CD4-positive, CD25-positive, alpha-beta regulatory T cell (primary cell): Measurements from ENCODE around the gene TBL2. TPM values are rescaled to one million over a fixed set of nuclear protein-coding genes. Genes with fewer than 3 reads are reported as not detected.
A peak's percentile ranks its signal among the peaks of the same experiment; 100 is the strongest.
"Not testable (repeated sequence)": the region's sequence is repeated elsewhere in the genome, so short reads cannot be mapped to it uniquely, and the experiment has no call there.

ENCODE experiments used
- ATAC-seq, 2 donors: fragments of 150-1000 bp; cut with Tn5 transposase; one replicate each; pipeline ENCODE4 v1.10.0; 2021; ENCODE audit warnings: low read depth in 2 of 2, moderate number of reproducible peaks in 2 of 2, moderate library complexity in 1 of 2
- DNase-seq, 3 donors: peaks; one replicate each; pipeline versions ENCODE4 v3.0.0 to v3.0.0-alpha.2; 2012 to 2022; ENCODE audit warnings: mixed read lengths in 1 of 3
- H3K27ac ChIP-seq: one replicate; pipeline ENCODE4 v1.7.0; 2013; ENCODE audit warnings: mild to moderate bottlenecking, low read length; ENCODE audit not compliant: insufficient read depth, poor library complexity, severe bottlenecking
- H3K27me3 ChIP-seq: one replicate; pipeline ENCODE4 v1.7.0; 2013; ENCODE audit warnings: low read length; ENCODE audit not compliant: control insufficient read depth, insufficient read depth
- H3K36me3 ChIP-seq: one replicate; pipeline ENCODE4 v1.7.0; 2013; ENCODE audit warnings: mild to moderate bottlenecking, low read length, moderate library complexity; ENCODE audit not compliant: control insufficient read depth, insufficient read depth
- H3K4me1 ChIP-seq: 2 replicates; pipeline ENCODE4 v1.7.0; 2013; ENCODE audit warnings: mild to moderate bottlenecking, low read length; ENCODE audit not compliant: insufficient read depth, control insufficient read depth, poor library complexity, severe bottlenecking
- H3K4me3 ChIP-seq: one replicate; pipeline ENCODE4 v1.7.0; 2013; ENCODE audit warnings: low read depth, mild to moderate bottlenecking, low read length, moderate library complexity
- H3K9me3 ChIP-seq, 2 experiments: 1 replicate in 1 of 2; 2 replicates in 1 of 2; pipeline ENCODE4 v1.7.0; 2013; ENCODE audit warnings: low read length in 2 of 2, mild to moderate bottlenecking in 1 of 2, moderate library complexity in 1 of 2; ENCODE audit not compliant: control insufficient read depth in 2 of 2
- H3K27ac Mint-ChIP-seq, 3 donors: one replicate each; pipeline ENCODE4 v1.8.0; 2020 to 2022; ENCODE audit warnings: mild to moderate bottlenecking in 3 of 3, mixed read lengths in 3 of 3, moderate library complexity in 2 of 3
- H3K27me3 Mint-ChIP-seq: one replicate; pipeline ENCODE4 v1.8.0; 2022; ENCODE audit warnings: mild to moderate bottlenecking, mixed read lengths
- H3K36me3 Mint-ChIP-seq: one replicate; pipeline ENCODE4 v1.8.0; 2020; ENCODE audit warnings: mixed read lengths
- H3K4me1 Mint-ChIP-seq, 4 donors: one replicate each; pipeline ENCODE4 v1.8.0; 2020 to 2022; ENCODE audit warnings: mixed read lengths in 4 of 4, mild to moderate bottlenecking in 1 of 4
- H3K4me3 Mint-ChIP-seq, 4 donors: one replicate each; pipeline ENCODE4 v1.8.0; 2020 to 2022; ENCODE audit warnings: mild to moderate bottlenecking in 4 of 4, mixed read lengths in 4 of 4, moderate library complexity in 3 of 4
- H3K9me3 Mint-ChIP-seq, 7 donors: one replicate each; pipeline ENCODE4 v1.8.0; 2020 to 2022; ENCODE audit warnings: mixed read lengths in 7 of 7, mild to moderate bottlenecking in 3 of 7, moderate library complexity in 2 of 7
- polyA plus RNA-seq, 4 donors: library from polyadenylated mRNA; unstranded; fragments of 300-500 nt; fragmentation: Illumina TruSeq; gene quantifications; one replicate each; pipeline ENCODE4 v1.2.3, GENCODE V29; 2021
- total RNA-seq: library from RNA; stranded (reverse); gene quantifications from one replicate; pipeline ENCODE4 v1.2.3, GENCODE V29; 2022

Gene TBL2
- total and polyA plus RNA-seq, 5 donors from 2014 or later = 12.2 to 32.5 (median 25.2) TPM

GRCh38 chr7:73557397-73558257 lies 20.8 kb downstream of the TBL2 start, which contains the start of gene BCL7B:
TSS of gene BCL7B (minus strand) at chr7:73557690. CDS start at chr7:73557578, 112 bp downstream.
- Histone ChIP-seq H3K4me1 (peaks cover 22% of the 10 kb centered on the region), H3K4me3 (peak within 1 kb of the TSS; percentile 88), H3K27ac (peak within 1 kb of the TSS; percentile 99), H3K27me3 (no peaks in the 10 kb centered on the region), H3K9me3 (no peaks in the 10 kb centered on the region), H3K36me3 (peaks cover 11% of the 10 kb centered on the region)
- peaks cover 3% of the 10 kb centered on the region for H3K36me3 Mint-ChIP-seq
- peaks cover 19 to 36% (median 28%) of the 10 kb centered on the region in 4 donors for H3K4me1 Mint-ChIP-seq
- peak within 1 kb of the TSS; percentile 96 to 98 (median 97) for H3K27ac Mint-ChIP-seq
- H3K4me3 Mint-ChIP-seq = peak within 1 kb of the TSS; percentile 94 to 100 (median 96)
- DNase-seq (peak; percentile 72 to 83 (median 81)), ATAC-seq (peak; percentile 48 to 56)
- peaks cover 0 to 1% (median 0%) of the 10 kb centered on the region in 7 donors for H3K9me3 Mint-ChIP-seq
- H3K27me3 Mint-ChIP-seq = peaks cover 4% of the 10 kb centered on the region

- DNase-seq = peak; percentile 88 to 95 (median 91)
- Mint-ChIP-seq H3K36me3 (peaks cover 5% of the 10 kb centered on the region), H3K4me3 (peak overlapping the region; percentile 91 to 100 (median 95)), H3K27ac (peak overlapping the region; percentile 92 to 96 (median 94)), H3K27me3 (peaks cover 4% of the 10 kb centered on the region), H3K9me3 (peaks cover 0 to under 1% (median 0%) of the 10 kb centered on the region in 7 donors), H3K4me1 (peaks cover 19 to 40% (median 30%) of the 10 kb centered on the region in 4 donors)
- Histone ChIP-seq H3K27ac (peak overlapping the region; percentile 99), H3K4me1 (peaks cover 22% of the 10 kb centered on the region), H3K9me3 (no peaks in the 10 kb centered on the region), H3K36me3 (peaks cover 16% of the 10 kb centered on the region), H3K27me3 (no peaks in the 10 kb centered on the region), H3K4me3 (peak overlapping the region; percentile 88)
- peak; percentile 94 for ATAC-seq
Observed at GRCh38 chr7:73557108-73557396, 21.3 kb downstream of the TBL2 start.

- peak overlapping the region; percentile 92 to 96 (median 94) for H3K27ac Mint-ChIP-seq
- peak overlapping the region; percentile 91 to 100 (median 95) for H3K4me3 Mint-ChIP-seq
- Histone ChIP-seq H3K27me3 (no peaks in the 10 kb centered on the region), H3K9me3 (no peaks in the 10 kb centered on the region), H3K4me1 (peaks cover 22% of the 10 kb centered on the region), H3K27ac (peak overlapping the region; percentile 99), H3K4me3 (peak overlapping the region; percentile 88), H3K36me3 (peaks cover 21% of the 10 kb centered on the region)
- H3K27me3 Mint-ChIP-seq = peaks cover 4% of the 10 kb centered on the region
- no peak for ATAC-seq
- peaks cover 7% of the 10 kb centered on the region for H3K36me3 Mint-ChIP-seq
- no peaks in the 10 kb centered on the region for H3K9me3 Mint-ChIP-seq
- no peak for DNase-seq
- peaks cover 19 to 42% (median 31%) of the 10 kb centered on the region in 4 donors for H3K4me1 Mint-ChIP-seq
Observed at GRCh38 chr7:73556208-73557107, 21.9 kb downstream of the TBL2 start.

- H3K9me3 Mint-ChIP-seq = no peaks in the 10 kb centered on the region
- DNase-seq (no peak), ATAC-seq (no peak)
- Histone ChIP-seq H3K4me1 (peaks cover 22% of the 10 kb centered on the region), H3K4me3 (peak overlapping the region; percentile 88), H3K27me3 (no peaks in the 10 kb centered on the region), H3K27ac (peak overlapping the region; percentile 99), H3K36me3 (peaks cover 28% of the 10 kb centered on the region), H3K9me3 (no peaks in the 10 kb centered on the region)
- peaks cover 19 to 44% (median 33%) of the 10 kb centered on the region in 4 donors for H3K4me1 Mint-ChIP-seq
- H3K27me3 Mint-ChIP-seq = peaks cover 4% of the 10 kb centered on the region
- H3K36me3 Mint-ChIP-seq = peaks cover 12% of the 10 kb centered on the region
- peak overlapping the region; percentile 14 to 96 (median 83) for H3K27ac Mint-ChIP-seq
- H3K4me3 Mint-ChIP-seq = peak overlapping the region; percentile 91 to 100 (median 95)
Observed at GRCh38 chr7:73555411-73555982, 22.9 kb downstream of the TBL2 start.

GRCh38 chr7:73550093-73550492 lies 28.3 kb downstream of the TBL2 start:
- H3K4me1 ChIP-seq = peaks cover 11% of the 10 kb centered on the region
- not testable (repeated sequence) for H3K27ac ChIP-seq, H3K27me3 Mint-ChIP-seq, H3K27me3 ChIP-seq, H3K4me3 Mint-ChIP-seq, ATAC-seq, DNase-seq, H3K9me3 Mint-ChIP-seq, H3K4me3 ChIP-seq, H3K27ac Mint-ChIP-seq, H3K9me3 ChIP-seq
- peaks cover 9 to 57% (median 31%) of the 10 kb centered on the region in 4 donors for H3K4me1 Mint-ChIP-seq
- peaks cover 54% of the 10 kb centered on the region for H3K36me3 ChIP-seq
- H3K36me3 Mint-ChIP-seq = peaks cover 16% of the 10 kb centered on the region

GRCh38 chr7:73549176-73549575 lies 29.2 kb downstream of the TBL2 start:
- peaks cover 16% of the 10 kb centered on the region for H3K36me3 Mint-ChIP-seq
- Histone ChIP-seq H3K4me1 (peaks cover 11% of the 10 kb centered on the region), H3K27ac (no peak overlapping the region), H3K4me3 (no peak overlapping the region), H3K36me3 (peaks cover 46% of the 10 kb centered on the region), H3K27me3 (no peaks in the 10 kb centered on the region), H3K9me3 (no peaks in the 10 kb centered on the region)
- no peak for DNase-seq
- no peaks in the 10 kb centered on the region for H3K9me3 Mint-ChIP-seq
- H3K27ac Mint-ChIP-seq = no peak overlapping the region
- peak overlapping the region in 3 of 4 donors; percentile 0 to 72 (median 3) for H3K4me3 Mint-ChIP-seq
- H3K4me1 Mint-ChIP-seq = peaks cover 4 to 53% (median 23%) of the 10 kb centered on the region in 4 donors
- no peak for ATAC-seq
- no peaks in the 10 kb centered on the region for H3K27me3 Mint-ChIP-seq

GRCh38 chr7:73547841-73548240 lies 30.5 kb downstream of the TBL2 start:
- peaks cover 17% of the 10 kb centered on the region for H3K36me3 Mint-ChIP-seq
- H3K4me1 Mint-ChIP-seq = peaks cover 4 to 53% (median 22%) of the 10 kb centered on the region in 4 donors
- H3K9me3 ChIP-seq = no peaks in the 10 kb centered on the region
- H3K4me3 Mint-ChIP-seq = peak overlapping the region in 1 of 4 donors; percentile 13
- DNase-seq = no peak
- ATAC-seq = no peak
- H3K27ac Mint-ChIP-seq = peak overlapping the region in 1 of 3 donors; percentile 71
- H3K4me3 ChIP-seq = no peak overlapping the region
- peaks cover 52% of the 10 kb centered on the region for H3K36me3 ChIP-seq
- H3K27me3 Mint-ChIP-seq = no peaks in the 10 kb centered on the region
- H3K27me3 ChIP-seq = no peaks in the 10 kb centered on the region
- H3K27ac ChIP-seq = no peak overlapping the region
- no peaks in the 10 kb centered on the region for H3K9me3 Mint-ChIP-seq
- H3K4me1 ChIP-seq = peaks cover 11% of the 10 kb centered on the region
